ENCODE results near the gene TIAM2.

DNA sequence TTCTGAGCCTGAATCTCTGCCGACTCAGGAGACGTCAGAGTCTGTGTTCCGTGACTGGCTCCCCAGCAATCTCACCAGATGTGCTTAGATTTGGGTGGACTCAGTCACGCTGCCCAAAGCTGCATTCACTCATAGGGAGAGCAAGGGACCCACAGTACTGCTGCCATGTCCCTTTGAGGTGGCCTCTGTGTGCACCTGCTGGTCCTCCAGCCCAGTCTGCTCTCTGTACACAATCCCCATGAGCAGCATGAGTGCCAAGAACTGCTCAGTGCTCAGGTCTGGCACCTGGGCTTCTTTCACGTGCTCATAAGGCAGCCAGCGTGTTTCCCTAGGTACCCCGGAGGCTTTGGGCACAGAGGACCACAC, 44.2 kb upstream of the TIAM2 start:
- TF ChIP-seq, protein P1, sequence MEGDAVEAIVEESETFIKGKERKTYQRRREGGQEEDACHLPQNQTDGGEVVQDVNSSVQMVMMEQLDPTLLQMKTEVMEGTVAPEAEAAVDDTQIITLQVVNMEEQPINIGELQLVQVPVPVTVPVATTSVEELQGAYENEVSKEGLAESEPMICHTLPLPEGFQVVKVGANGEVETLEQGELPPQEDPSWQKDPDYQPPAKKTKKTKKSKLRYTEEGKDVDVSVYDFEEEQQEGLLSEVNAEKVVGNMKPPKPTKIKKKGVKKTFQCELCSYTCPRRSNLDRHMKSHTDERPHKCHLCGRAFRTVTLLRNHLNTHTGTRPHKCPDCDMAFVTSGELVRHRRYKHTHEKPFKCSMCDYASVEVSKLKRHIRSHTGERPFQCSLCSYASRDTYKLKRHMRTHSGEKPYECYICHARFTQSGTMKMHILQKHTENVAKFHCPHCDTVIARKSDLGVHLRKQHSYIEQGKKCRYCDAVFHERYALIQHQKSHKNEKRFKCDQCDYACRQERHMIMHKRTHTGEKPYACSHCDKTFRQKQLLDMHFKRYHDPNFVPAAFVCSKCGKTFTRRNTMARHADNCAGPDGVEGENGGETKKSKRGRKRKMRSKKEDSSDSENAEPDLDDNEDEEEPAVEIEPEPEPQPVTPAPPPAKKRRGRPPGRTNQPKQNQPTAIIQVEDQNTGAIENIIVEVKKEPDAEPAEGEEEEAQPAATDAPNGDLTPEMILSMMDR (IDR thresholded peaks at IDR 0.05): no peak
- TF ChIP-seq POLR2A (IDR thresholded peaks at IDR 0.05): no peak
